C1 segment of cervical spinal cord (tissue), 14 donors: ENCODE data around the gene MPC1.
"Not testable (repeated sequence)": the region's sequence is repeated elsewhere in the genome, so short reads cannot be mapped to it uniquely, and the experiment has no call there.

ENCODE experiments used
- DNase-seq, 14 donors: peaks; one replicate each; lab custom pipeline; 2025; lab: John Stamatoyannopoulos, UW

MPC1 gene

GRCh38 chr6:166381381-166381732 is 1.4 kb downstream of the MPC1 start:
- DNase-seq: no peak

GRCh38 chr6:166379800-166380199 is 2.9 kb downstream of the MPC1 start:
- no peak for DNase-seq

GRCh38 chr6:166379103-166379586 is 3.6 kb downstream of the MPC1 start:
- no peak for DNase-seq

GRCh38 chr6:166377721-166378120 is 5.0 kb downstream of the MPC1 start:
- no peak for DNase-seq

- DNase-seq: no peak
These were observed 7.7 kb downstream of the MPC1 start for GRCh38 chr6:166375013-166375412.

GRCh38 chr6:166370489-166370888 is 12.3 kb downstream of the MPC1 start:
- DNase-seq: no peak

GRCh38 chr6:166369782-166370181 is 13.0 kb downstream of the MPC1 start:
- DNase-seq: no peak

GRCh38 chr6:166366921-166367320 is 15.8 kb downstream of the MPC1 start:
- DNase-seq: no peak

GRCh38 chr6:166365806-166366205 is 16.9 kb downstream of the MPC1 start:
- DNase-seq: no peak

GRCh38 chr6:166365221-166365620 is 17.5 kb downstream of the MPC1 start:
- no peak for DNase-seq

GRCh38 chr6:166364456-166364855 is 18.3 kb downstream of the MPC1 start:
- DNase-seq: peak in 2 of 14 donors; percentile 10 to 27

GRCh38 chr6:166362427-166362826 is 20.3 kb downstream of the MPC1 start:
- not testable (repeated sequence) for DNase-seq

- no peak for DNase-seq
These were observed 21.7 kb downstream of the MPC1 start for GRCh38 chr6:166361077-166361429.

GRCh38 chr6:166360243-166361076 is 22.3 kb downstream of the MPC1 start:
- DNase-seq: no peak

GRCh38 chr6:166355552-166355951 is 27.2 kb downstream of the MPC1 start:
- DNase-seq: no peak

GRCh38 chr6:166354965-166355364 is 27.8 kb downstream of the MPC1 start:
- DNase-seq: no peak

GRCh38 chr6:166354143-166354542 is 28.6 kb downstream of the MPC1 start:
- no peak for DNase-seq

- no peak for DNase-seq
These were observed 29.2 kb downstream of the MPC1 start for GRCh38 chr6:166353507-166353906.

- DNase-seq: no peak
These were observed 29.8 kb downstream of the MPC1 start for GRCh38 chr6:166352923-166353322.

- DNase-seq: peak in 4 of 14 donors; percentile 12 to 25 (median 22)
These were observed 30.9 kb downstream of the MPC1 start for GRCh38 chr6:166351715-166352285.

GRCh38 chr6:166348305-166348949 is 34.3 kb downstream of the MPC1 start:
- no peak for DNase-seq

GRCh38 chr6:166346965-166347364 is 35.8 kb downstream of the MPC1 start:
- no peak for DNase-seq

GRCh38 chr6:166346449-166346848 is 36.3 kb downstream of the MPC1 start:
- DNase-seq: no peak
